Endothelial cell of umbilical vein (primary cell): ENCODE results near the gene CHMP1B. TPM values are rescaled to one million over a fixed set of nuclear protein-coding genes. Genes with fewer than 3 reads are reported as not detected.

Source experiments
- BruUV-seq: library from RNA; stranded (reverse); fragments of 400-500 nt; replicated peaks from 2 replicates; lab custom pipeline; 2021; lab: Mats Ljungman, UMichigan
- CTCF ChIA-PET: fragments of 300-600, 350-600 bp; sonication (Branson Sonifier 250); formaldehyde crosslinking; loops from one replicate; lab custom pipeline; 2021; ENCODE audit warnings: antibody characterized with exemption, inconsistent platforms; lab: Charles Lee
- POLR2A ChIA-PET: fragments of 300-600, 350-600 bp; sonication (Branson Sonifier 250); formaldehyde crosslinking; loops from one replicate; lab custom pipeline; 2021; ENCODE audit warnings: antibody characterized with exemption, inconsistent platforms; lab: Charles Lee
- DNase-seq: peaks from one replicate; pipeline ENCODE4 v3.0.0-alpha.2; 2011; ENCODE audit warnings: low read depth, low spot score
- FAIRE-seq: peaks from 2 replicates; lab custom pipeline; 2011; peaks lifted over from hg19 to GRCh38; lab: Jason Lieb, UNC
- H2AFZ ChIP-seq: 2 replicates; pipeline ENCODE4 v1.6.0; 2012; ENCODE audit warnings: low read depth, low read length, control low read depth, inconsistent platforms
- H3K27ac ChIP-seq: 2 replicates; pipeline ENCODE4 v1.5.1; 2011; ENCODE audit warnings: low read depth, mild to moderate bottlenecking, control low read depth, low read length, moderate library complexity; ENCODE audit not compliant: insufficient read depth
- H3K27me3 ChIP-seq, 2 experiments: 2 replicates each; pipeline versions ENCODE4 v1.6.0 to v1.6.1; 2011; ENCODE audit warnings: low read length in 2 of 2, mixed read lengths in 1 of 2; ENCODE audit not compliant: control insufficient read depth in 2 of 2, insufficient read depth in 2 of 2
- H3K36me3 ChIP-seq, 2 experiments: 2 replicates in 1 of 2; 3 replicates in 1 of 2; pipeline ENCODE4 v1.5.1; 2011; ENCODE audit warnings: low read length in 2 of 2, mild to moderate bottlenecking in 1 of 2, moderate library complexity in 1 of 2; ENCODE audit not compliant: control insufficient read depth in 2 of 2, insufficient read depth in 2 of 2; ENCODE audit errors: extremely low read depth in 1 of 2
- H3K4me1 ChIP-seq: 3 replicates; pipeline ENCODE4 v1.5.1; 2011; ENCODE audit warnings: mild to moderate bottlenecking, low read length; ENCODE audit not compliant: control insufficient read depth, insufficient read depth; ENCODE audit errors: extremely low read depth
- H3K4me2 ChIP-seq: 2 replicates; pipeline ENCODE4 v1.6.1; 2011; ENCODE audit warnings: low read length, control low read depth, mixed read lengths; ENCODE audit not compliant: insufficient read depth
- H3K4me3 ChIP-seq, 3 experiments: fragments of 200-600 bp in 1 of 3; sonication (generic), shearing (Covaris generic) in 1 of 3; replicated peaks in 1 of 3; 2 replicates each; pipeline ENCODE4 v1.5.1; 2011 to 2016; ENCODE audit warnings: control low read depth in 3 of 3, low read length in 3 of 3, mild to moderate bottlenecking in 2 of 3, inconsistent platforms in 1 of 3, low read depth in 1 of 3, moderate library complexity in 1 of 3; ENCODE audit not compliant: insufficient read depth in 1 of 3
- H3K79me2 ChIP-seq: 2 replicates; pipeline ENCODE4 v1.6.0; 2012; ENCODE audit warnings: low read length, inconsistent platforms; ENCODE audit not compliant: control insufficient read depth, insufficient read depth
- H3K9ac ChIP-seq: replicated peaks from 2 replicates; pipeline ENCODE3; 2011; ENCODE audit warnings: low read length, control low read depth; ENCODE audit not compliant: insufficient read depth; ENCODE audit errors: extremely low read depth
- H3K9me1 ChIP-seq: replicated peaks from 3 replicates; pipeline ENCODE4 v1.6.0; 2011; ENCODE audit warnings: mild to moderate bottlenecking, low read length; ENCODE audit not compliant: control insufficient read depth, insufficient read depth; ENCODE audit errors: extremely low read depth
- H3K9me3 ChIP-seq: replicated peaks from 2 replicates; pipeline ENCODE4 v1.5.1; 2012; ENCODE audit warnings: low read length, inconsistent platforms; ENCODE audit not compliant: control insufficient read depth, insufficient read depth
- H4K20me1 ChIP-seq: replicated peaks from 2 replicates; pipeline ENCODE3; 2011; ENCODE audit warnings: mild to moderate bottlenecking, low read length; ENCODE audit not compliant: control insufficient read depth, insufficient read depth; ENCODE audit errors: extremely low read depth
- EZH2 ChIP-seq: IDR thresholded peaks from 2 replicates; pipeline ENCODE4 v1.6.1; 2012; ENCODE audit warnings: borderline replicate concordance, low read depth, mild to moderate bottlenecking, moderate library complexity, low read length, inconsistent platforms; ENCODE audit not compliant: severe bottlenecking
- FOS ChIP-seq: IDR thresholded peaks from 2 replicates; pipeline ENCODE4 v1.6.1; 2011; ENCODE audit warnings: mild to moderate bottlenecking, low read length, moderate library complexity, borderline replicate concordance; ENCODE audit not compliant: insufficient read depth
- GATA2 ChIP-seq: IDR thresholded peaks from 2 replicates; pipeline ENCODE4 v1.7.0; 2011; ENCODE audit warnings: low read depth, mild to moderate bottlenecking, moderate library complexity, mixed read lengths, low read length; ENCODE audit not compliant: insufficient read length, insufficient read depth
- JUN ChIP-seq: IDR thresholded peaks from 2 replicates; pipeline ENCODE4 v1.6.1; 2011; ENCODE audit warnings: borderline replicate concordance, low read depth; ENCODE audit not compliant: insufficient read length, insufficient read depth
- MAX ChIP-seq: IDR thresholded peaks from 2 replicates; pipeline ENCODE4 v1.6.1; 2011; ENCODE audit not compliant: insufficient read depth, insufficient read length
- MYC ChIP-seq: IDR thresholded peaks from one replicate; pipeline ENCODE4 v1.6.1; 2011; ENCODE audit warnings: mild to moderate bottlenecking, low read depth, low read length
- POLR2A ChIP-seq: IDR thresholded peaks from 2 replicates; pipeline ENCODE4 v1.6.1; 2012; ENCODE audit warnings: low read depth, mild to moderate bottlenecking, control low read depth, low read length
- POLR2AphosphoS5 ChIP-seq: IDR thresholded peaks from 2 replicates; pipeline ENCODE4 v1.6.1; 2012; ENCODE audit warnings: low read depth, mild to moderate bottlenecking, control low read depth, low read length, moderate library complexity; ENCODE audit not compliant: insufficient read depth
- dilution Hi-C: fragments of 300-500 bp; cut with MboI; formaldehyde crosslinking; loops from one replicate; pipeline ENCODE4 v1.15.0; 2019; ENCODE audit warnings: low sequenced_read_pairs; ENCODE audit not compliant: extremely low pct_ligation_motif_present
- intact Hi-C: fragments of 100-400 bp; cut with micrococcal nuclease; formaldehyde crosslinking; loops from one replicate; pipeline ENCODE4 v1.10.0; 2022
- polyA plus RNA-seq, 4 experiments: library from polyadenylated mRNA; depleted of rRNA in 3 of 4; stranded (reverse) in 3 of 4; unstranded in 1 of 4; fragments of >200 nt; gene quantifications; 2 replicates each; pipeline versions ENCODE4 v1.2.1 to v1.2.3, GENCODE V29; 2011 to 2012; ENCODE audit warnings: missing spikeins in 1 of 4
- total RNA-seq: library from RNA; stranded (reverse); gene quantifications from 2 replicates; pipeline ENCODE4 v1.2.3, GENCODE V29; 2021
- TF ChIP-seq, protein P1 (sequence below), 2 donors: IDR thresholded peaks; 1 replicate in 1 of 2; 2 replicates in 1 of 2; pipeline ENCODE4 v1.5.1; 2011; ENCODE audit warnings: low read length in 2 of 2, mild to moderate bottlenecking in 2 of 2, moderate library complexity in 2 of 2, control low read depth in 1 of 2, inconsistent platforms in 1 of 2, low read depth in 1 of 2; ENCODE audit not compliant: insufficient read depth in 1 of 2; ENCODE audit errors: extremely low read depth in 1 of 2

CHMP1B gene
- total and polyA plus RNA-seq, 2 donors (not counting 3 experiments of a cell fraction or from before 2014, with no cell fraction given), result 24.0 to 27.0 TPM

GRCh38 chr18:11817229-11817628, 34.0 kb upstream of the CHMP1B start:
- no peaks in the 10 kb centered on the region for H3K27me3 ChIP-seq
- no peak overlapping the region for H3K4me3 ChIP-seq
- TF ChIP-seq POLR2AphosphoS5 (no peak), MYC (no peak), FOS (no peak), EZH2 (no peak), POLR2A (no peak), MAX (no peak), JUN (no peak), GATA2 (no peak)
- TF ChIP-seq, protein P1, sequence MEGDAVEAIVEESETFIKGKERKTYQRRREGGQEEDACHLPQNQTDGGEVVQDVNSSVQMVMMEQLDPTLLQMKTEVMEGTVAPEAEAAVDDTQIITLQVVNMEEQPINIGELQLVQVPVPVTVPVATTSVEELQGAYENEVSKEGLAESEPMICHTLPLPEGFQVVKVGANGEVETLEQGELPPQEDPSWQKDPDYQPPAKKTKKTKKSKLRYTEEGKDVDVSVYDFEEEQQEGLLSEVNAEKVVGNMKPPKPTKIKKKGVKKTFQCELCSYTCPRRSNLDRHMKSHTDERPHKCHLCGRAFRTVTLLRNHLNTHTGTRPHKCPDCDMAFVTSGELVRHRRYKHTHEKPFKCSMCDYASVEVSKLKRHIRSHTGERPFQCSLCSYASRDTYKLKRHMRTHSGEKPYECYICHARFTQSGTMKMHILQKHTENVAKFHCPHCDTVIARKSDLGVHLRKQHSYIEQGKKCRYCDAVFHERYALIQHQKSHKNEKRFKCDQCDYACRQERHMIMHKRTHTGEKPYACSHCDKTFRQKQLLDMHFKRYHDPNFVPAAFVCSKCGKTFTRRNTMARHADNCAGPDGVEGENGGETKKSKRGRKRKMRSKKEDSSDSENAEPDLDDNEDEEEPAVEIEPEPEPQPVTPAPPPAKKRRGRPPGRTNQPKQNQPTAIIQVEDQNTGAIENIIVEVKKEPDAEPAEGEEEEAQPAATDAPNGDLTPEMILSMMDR (IDR thresholded peaks at IDR 0.05; ENCODE audit: extremely low read depth in 1 of 2, insufficient read depth in 1 of 2, low read depth in 1 of 2, low read length in 2 of 2), result no peak
- no peak for DNase-seq
- no peak overlapping the region for H3K4me2 ChIP-seq
- FAIRE-seq, result no peak
- no peaks in the 10 kb centered on the region for H3K4me1 ChIP-seq
- no peaks in the 10 kb centered on the region for H4K20me1 ChIP-seq
- no peaks in the 10 kb centered on the region for H3K36me3 ChIP-seq
- no peaks in the 10 kb centered on the region for H3K9me3 ChIP-seq
- no peaks in the 10 kb centered on the region for H3K79me2 ChIP-seq
- no TSS peak for BruUV-seq
- dilution Hi-C loops, result no loop called here
- no peak overlapping the region for H3K9ac ChIP-seq
- ChIA-PET POLR2A (no interaction called here), CTCF (no interaction called here)
- no peaks in the 10 kb centered on the region for H3K9me1 ChIP-seq
- intact Hi-C loops, result no loop called here
- no peak overlapping the region for H3K27ac ChIP-seq
- no peak overlapping the region for H2AFZ ChIP-seq
